Measurements from ENCODE around the gene FOCAD.

The FOCAD gene

GRCh38 chr9:20908461-20908860 is 224.4 kb downstream of the FOCAD start:
- FAIRE-seq (no peak), DNase-seq (ENCODE audit: insufficient read length) (no peak)
- TF ChIP-seq POLR2A (IDR thresholded peaks at IDR 0.05; ENCODE audit: low read depth, low read length): no peak
- no peak for TF ChIP-seq TAF1 (IDR thresholded peaks at IDR 0.05; ENCODE audit: borderline replicate concordance, low read depth, low read length)
- no peak for TF ChIP-seq POLR2AphosphoS5 (IDR thresholded peaks at IDR 0.05; ENCODE audit: low read depth, low read length)

GRCh38 chr9:20914556-20914955 is 230.5 kb downstream of the FOCAD start:
- FAIRE-seq (no peak), DNase-seq (ENCODE audit: insufficient read length) (no peak)
- TF ChIP-seq POLR2A (IDR thresholded peaks at IDR 0.05; ENCODE audit: low read depth, low read length) (no peak), TAF1 (IDR thresholded peaks at IDR 0.05; ENCODE audit: borderline replicate concordance, low read depth, low read length) (no peak), POLR2AphosphoS5 (IDR thresholded peaks at IDR 0.05; ENCODE audit: low read depth, low read length) (no peak)

GRCh38 chr9:20921362-20921761 is 237.3 kb downstream of the FOCAD start:
- TF ChIP-seq POLR2A (IDR thresholded peaks at IDR 0.05; ENCODE audit: low read depth, low read length): no peak
- FAIRE-seq (no peak), DNase-seq (ENCODE audit: insufficient read length) (no peak)

GRCh38 chr9:20925256-20926045 is 241.4 kb downstream of the FOCAD start:
- FAIRE-seq: no peak
- TF ChIP-seq POLR2A (IDR thresholded peaks at IDR 0.05; ENCODE audit: low read depth, low read length) (no peak), TAF1 (IDR thresholded peaks at IDR 0.05; ENCODE audit: borderline replicate concordance, low read depth, low read length) (no peak), POLR2AphosphoS5 (IDR thresholded peaks at IDR 0.05; ENCODE audit: low read depth, low read length) (no peak)
- DNase-seq (ENCODE audit: insufficient read length): no peak

- FAIRE-seq (no peak), DNase-seq (ENCODE audit: insufficient read length) (no peak)
- TF ChIP-seq POLR2A (IDR thresholded peaks at IDR 0.05; ENCODE audit: low read depth, low read length) (no peak), POLR2AphosphoS5 (IDR thresholded peaks at IDR 0.05; ENCODE audit: low read depth, low read length) (no peak), TAF1 (IDR thresholded peaks at IDR 0.05; ENCODE audit: borderline replicate concordance, low read depth, low read length) (no peak)
Measured at GRCh38 chr9:20929276-20929675, 245.2 kb downstream of the FOCAD start.

DNA sequence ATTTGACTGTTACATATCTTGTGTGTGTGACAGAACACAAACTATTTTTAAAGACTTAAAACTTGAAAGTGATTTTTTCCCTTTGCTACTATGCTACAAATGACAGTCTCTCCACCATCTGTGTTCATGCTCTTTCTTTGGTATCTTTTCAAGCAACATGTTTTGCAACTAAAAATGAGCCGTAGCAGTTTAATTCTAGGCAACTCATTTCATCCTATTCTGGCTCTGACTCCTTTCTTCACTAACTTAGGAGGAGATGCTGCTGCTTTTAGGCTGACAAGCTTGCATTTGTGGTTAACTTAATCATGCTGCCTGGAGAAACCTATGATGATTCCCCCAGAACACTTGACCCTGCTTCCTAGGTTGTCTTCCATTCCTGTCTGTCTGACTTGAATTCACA is 246.8 kb downstream of the FOCAD start:
- DNase-seq (ENCODE audit: insufficient read length) (no peak), FAIRE-seq (no peak)
- no peak for TF ChIP-seq POLR2A (IDR thresholded peaks at IDR 0.05; ENCODE audit: low read depth, low read length)
- TF ChIP-seq POLR2AphosphoS5 (IDR thresholded peaks at IDR 0.05; ENCODE audit: low read depth, low read length): no peak
- TF ChIP-seq TAF1 (IDR thresholded peaks at IDR 0.05; ENCODE audit: borderline replicate concordance, low read depth, low read length): no peak

DNA sequence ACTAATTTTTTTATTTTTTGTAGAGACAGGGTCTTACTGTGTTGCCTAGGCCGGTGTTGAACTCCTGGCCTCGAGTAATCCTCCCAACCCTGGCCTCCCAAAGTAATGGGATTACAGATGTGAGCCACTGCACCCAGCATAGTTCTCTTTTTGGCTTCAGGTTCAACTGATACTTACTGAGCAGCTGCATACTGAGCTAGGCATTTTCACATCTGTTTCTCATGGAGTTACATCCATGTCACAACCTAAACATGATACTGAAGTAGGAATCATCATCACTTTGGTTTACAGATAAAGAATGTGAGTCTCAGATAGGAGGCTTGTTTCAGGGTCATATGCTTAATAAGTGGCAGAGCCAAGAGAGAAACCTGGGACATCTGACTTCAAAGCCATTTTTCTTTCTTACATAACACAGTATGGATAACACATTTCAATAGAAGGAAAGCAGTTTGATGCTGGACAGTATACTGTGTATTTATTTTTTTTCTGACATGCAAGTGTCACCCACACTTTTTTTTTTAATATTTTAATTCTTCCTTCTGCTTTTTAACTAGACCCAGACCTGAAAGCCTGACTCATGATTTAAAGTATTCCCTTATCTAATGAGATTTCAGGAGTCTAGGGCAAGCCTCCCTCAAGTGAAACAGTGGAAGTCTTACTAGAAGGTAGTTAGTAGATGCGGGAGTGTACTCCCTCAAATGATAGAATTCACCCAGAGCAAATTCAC is 256.6 kb downstream of the FOCAD start:
- no peak for DNase-seq (ENCODE audit: insufficient read length)
- peak; percentile 70 for FAIRE-seq
- TF ChIP-seq TAF1 (IDR thresholded peaks at IDR 0.05; ENCODE audit: borderline replicate concordance, low read depth, low read length) (no peak), POLR2A (IDR thresholded peaks at IDR 0.05; ENCODE audit: low read depth, low read length) (no peak), POLR2AphosphoS5 (IDR thresholded peaks at IDR 0.05; ENCODE audit: low read depth, low read length) (no peak)

DNA sequence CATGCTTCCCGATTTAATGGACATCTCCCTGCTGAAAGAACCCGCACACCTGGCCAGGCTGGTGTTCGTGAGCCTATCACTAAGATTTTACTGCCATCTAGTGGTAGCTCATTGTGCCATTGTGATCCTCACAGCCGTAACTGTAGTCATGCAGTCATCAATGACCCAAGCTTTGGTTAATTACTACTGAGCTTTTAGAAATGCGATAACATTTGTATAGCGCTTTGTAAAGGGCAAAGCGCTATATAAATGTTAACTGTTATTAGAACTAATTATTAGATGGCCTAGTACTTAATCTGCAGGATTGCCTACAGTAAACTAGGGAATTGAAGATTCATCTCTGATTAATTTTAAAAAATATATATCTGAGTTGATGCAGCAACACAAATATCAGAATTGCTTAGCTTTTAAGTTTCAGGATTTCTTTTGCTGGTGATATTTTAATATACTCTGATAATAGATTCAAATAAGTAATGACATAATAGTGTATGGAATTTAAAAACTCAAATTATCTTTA is 257.2 kb downstream of the FOCAD start:
- no peak for TF ChIP-seq TAF1 (IDR thresholded peaks at IDR 0.05; ENCODE audit: borderline replicate concordance, low read depth, low read length)
- no peak for TF ChIP-seq POLR2A (IDR thresholded peaks at IDR 0.05; ENCODE audit: low read depth, low read length)
- TF ChIP-seq POLR2AphosphoS5 (IDR thresholded peaks at IDR 0.05; ENCODE audit: low read depth, low read length): no peak
- DNase-seq (ENCODE audit: insufficient read length): peak; percentile 12
- FAIRE-seq: peak; percentile 96

DNA sequence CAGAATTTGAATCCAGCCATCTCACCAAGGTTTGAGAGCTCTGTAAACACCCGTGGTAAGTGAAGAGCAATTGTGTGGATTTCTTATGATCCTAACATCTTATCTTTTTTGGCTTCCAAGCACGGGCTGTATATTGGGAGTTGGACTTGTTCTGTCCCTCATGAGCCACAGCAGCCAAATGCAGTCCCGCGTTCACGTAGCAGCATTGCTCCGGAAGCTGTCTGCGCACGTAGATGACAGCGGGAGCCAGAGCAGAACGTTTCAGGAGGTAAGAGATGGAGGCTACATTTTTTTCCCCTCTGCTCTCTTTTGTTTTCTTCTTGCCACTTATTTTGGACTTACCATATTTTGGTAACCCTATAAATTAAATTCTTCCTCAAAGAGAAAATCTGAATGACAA is 260.4 kb downstream of the FOCAD start:
- TF ChIP-seq POLR2A (IDR thresholded peaks at IDR 0.05; ENCODE audit: low read depth, low read length) (no peak), TAF1 (IDR thresholded peaks at IDR 0.05; ENCODE audit: borderline replicate concordance, low read depth, low read length) (no peak)
- no peak for FAIRE-seq
- DNase-seq (ENCODE audit: insufficient read length): no peak

DNA sequence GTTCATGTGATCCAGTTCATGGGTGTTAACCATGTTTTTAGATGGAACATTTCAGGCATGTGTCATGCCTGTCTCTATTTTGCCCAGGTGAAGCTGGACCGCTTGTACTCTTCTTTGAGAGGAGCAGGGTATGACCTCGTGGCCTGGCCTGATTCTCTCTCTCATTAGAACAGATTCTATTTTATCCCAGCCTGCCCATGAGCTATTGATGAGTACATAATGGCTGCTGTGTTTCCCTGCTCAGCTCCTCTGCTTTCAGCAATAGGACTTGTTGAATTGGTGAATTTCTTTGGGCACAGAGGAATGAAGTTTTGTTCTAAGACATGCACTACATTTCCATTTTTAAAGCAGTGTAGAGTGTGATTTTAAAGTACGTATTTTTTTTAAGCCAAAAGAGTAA is 261.2 kb downstream of the FOCAD start:
- DNase-seq (ENCODE audit: insufficient read length) (no peak), FAIRE-seq (no peak)
- TF ChIP-seq POLR2A (IDR thresholded peaks at IDR 0.05; ENCODE audit: low read depth, low read length) (no peak), TAF1 (IDR thresholded peaks at IDR 0.05; ENCODE audit: borderline replicate concordance, low read depth, low read length) (no peak), POLR2AphosphoS5 (IDR thresholded peaks at IDR 0.05; ENCODE audit: low read depth, low read length) (no peak)

GRCh38 chr9:20945856-20946255 is 261.8 kb downstream of the FOCAD start:
- FAIRE-seq (no peak), DNase-seq (ENCODE audit: insufficient read length) (no peak)
- TF ChIP-seq POLR2AphosphoS5 (IDR thresholded peaks at IDR 0.05; ENCODE audit: low read depth, low read length): no peak
- no peak for TF ChIP-seq POLR2A (IDR thresholded peaks at IDR 0.05; ENCODE audit: low read depth, low read length)
- no peak for TF ChIP-seq TAF1 (IDR thresholded peaks at IDR 0.05; ENCODE audit: borderline replicate concordance, low read depth, low read length)

- DNase-seq (ENCODE audit: insufficient read length) (no peak), FAIRE-seq (peak; percentile 9)
- no peak for TF ChIP-seq TAF1 (IDR thresholded peaks at IDR 0.05; ENCODE audit: borderline replicate concordance, low read depth, low read length)
- TF ChIP-seq POLR2AphosphoS5 (IDR thresholded peaks at IDR 0.05; ENCODE audit: low read depth, low read length): no peak
Measured at GRCh38 chr9:20948703-20949102, 264.6 kb downstream of the FOCAD start.
